Choroid plexus epithelial cell (primary cell): ENCODE results near the gene INO80E.

Experiments used
- DNase-seq: peaks from one replicate; pipeline ENCODE4 v3.0.0-alpha.2; 2010; ENCODE audit warnings: low read depth
- H3K4me3 ChIP-seq: 2 replicates; pipeline ENCODE4 v1.5.1; 2011; ENCODE audit warnings: low read depth, mild to moderate bottlenecking, control low read depth, low read length, moderate library complexity
- TF ChIP-seq, protein P1 (sequence below): conservative IDR thresholded peaks from 2 replicates; pipeline ENCODE4 v1.5.1; 2011; ENCODE audit warnings: low read depth, mild to moderate bottlenecking, control low read depth, inconsistent platforms, low read length, moderate library complexity

The INO80E gene

DNA sequence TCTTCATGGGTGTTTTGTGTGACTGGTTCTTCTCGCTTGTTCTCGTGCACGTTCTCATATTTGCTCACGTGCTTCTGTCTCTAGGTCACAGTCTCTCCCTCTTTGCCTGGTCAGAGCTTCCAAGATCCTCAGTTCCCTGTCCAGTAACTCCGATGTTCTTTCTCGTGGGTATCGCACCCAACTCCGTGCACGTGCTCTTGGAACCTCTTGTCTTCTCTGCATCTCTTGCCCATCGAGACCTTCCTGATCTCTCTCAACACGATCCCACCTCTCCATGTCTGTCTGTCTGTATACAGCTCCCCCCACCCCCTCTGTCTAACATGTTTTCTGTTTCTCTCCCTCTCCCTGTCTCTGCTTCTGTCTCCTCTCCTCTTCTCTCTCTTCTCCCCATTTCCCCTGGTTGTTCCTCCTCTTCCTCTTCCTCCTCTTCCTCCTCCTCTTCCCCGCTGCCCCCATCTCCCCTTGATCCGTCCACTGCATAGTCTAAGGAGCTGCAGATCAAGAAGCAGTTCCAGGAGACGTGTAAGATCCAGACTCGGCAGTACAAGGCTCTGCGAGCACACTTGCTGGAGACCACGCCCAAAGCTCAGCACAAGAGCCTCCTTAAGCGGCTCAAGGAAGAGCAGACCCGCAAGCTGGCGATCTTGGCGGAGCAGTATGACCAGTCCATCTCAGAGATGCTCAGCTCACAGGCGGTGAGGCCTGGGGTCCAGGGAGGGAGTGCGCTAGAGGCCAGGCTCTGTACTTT is 6.8 kb upstream of the INO80E start:
- H3K4me3 ChIP-seq, result no peak overlapping the region
- no peak for DNase-seq
- TF ChIP-seq, protein P1, sequence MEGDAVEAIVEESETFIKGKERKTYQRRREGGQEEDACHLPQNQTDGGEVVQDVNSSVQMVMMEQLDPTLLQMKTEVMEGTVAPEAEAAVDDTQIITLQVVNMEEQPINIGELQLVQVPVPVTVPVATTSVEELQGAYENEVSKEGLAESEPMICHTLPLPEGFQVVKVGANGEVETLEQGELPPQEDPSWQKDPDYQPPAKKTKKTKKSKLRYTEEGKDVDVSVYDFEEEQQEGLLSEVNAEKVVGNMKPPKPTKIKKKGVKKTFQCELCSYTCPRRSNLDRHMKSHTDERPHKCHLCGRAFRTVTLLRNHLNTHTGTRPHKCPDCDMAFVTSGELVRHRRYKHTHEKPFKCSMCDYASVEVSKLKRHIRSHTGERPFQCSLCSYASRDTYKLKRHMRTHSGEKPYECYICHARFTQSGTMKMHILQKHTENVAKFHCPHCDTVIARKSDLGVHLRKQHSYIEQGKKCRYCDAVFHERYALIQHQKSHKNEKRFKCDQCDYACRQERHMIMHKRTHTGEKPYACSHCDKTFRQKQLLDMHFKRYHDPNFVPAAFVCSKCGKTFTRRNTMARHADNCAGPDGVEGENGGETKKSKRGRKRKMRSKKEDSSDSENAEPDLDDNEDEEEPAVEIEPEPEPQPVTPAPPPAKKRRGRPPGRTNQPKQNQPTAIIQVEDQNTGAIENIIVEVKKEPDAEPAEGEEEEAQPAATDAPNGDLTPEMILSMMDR, result no peak

DNA sequence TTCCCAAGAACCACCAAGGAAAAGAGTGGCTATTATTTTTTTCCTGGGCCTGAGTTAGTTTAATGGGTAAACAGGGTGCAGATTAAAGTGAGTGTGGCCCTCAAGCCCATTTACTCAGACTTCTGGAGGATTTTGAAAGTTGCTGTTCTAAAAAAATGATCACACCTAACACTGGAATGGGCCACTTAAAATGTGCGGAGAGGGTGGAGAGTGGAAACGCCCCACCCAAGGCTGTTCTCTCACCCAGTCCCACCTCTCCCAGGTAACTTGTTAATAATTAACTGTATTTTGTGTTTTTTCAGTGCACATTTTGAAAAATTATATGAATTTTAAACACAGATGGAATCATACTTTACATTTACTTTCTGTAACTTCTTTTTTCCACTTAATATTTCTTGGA is 6.0 kb upstream of the INO80E start:
- DNase-seq, result no peak
- no peak overlapping the region for H3K4me3 ChIP-seq
- TF ChIP-seq, protein P1, result no peak

DNA sequence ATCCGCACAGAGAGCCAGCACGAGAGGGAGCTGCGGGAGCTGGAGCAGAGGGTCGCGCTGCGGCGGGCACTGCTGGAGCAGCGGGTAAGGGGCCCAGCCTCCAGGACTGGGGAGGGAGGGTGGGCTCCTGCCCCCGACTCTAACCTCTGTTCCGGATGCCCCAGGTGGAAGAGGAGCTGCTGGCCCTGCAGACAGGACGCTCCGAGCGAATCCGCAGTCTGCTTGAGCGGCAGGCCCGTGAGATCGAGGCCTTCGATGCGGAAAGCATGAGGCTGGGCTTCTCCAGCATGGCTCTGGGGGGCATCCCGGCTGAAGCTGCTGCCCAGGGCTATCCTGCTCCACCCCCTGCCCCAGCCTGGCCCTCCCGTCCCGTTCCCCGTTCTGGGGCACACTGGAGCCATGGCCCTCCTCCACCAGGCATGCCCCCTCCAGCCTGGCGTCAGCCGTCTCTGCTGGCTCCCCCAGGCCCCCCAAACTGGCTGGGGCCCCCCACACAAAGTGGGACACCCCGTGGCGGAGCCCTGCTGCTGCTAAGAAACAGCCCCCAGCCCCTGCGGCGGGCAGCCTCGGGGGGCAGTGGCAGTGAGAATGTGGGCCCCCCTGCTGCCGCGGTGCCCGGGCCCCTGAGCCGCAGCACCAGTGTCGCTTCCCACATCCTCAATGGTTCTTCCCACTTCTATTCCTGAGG is 5.0 kb upstream of the INO80E start:
- TF ChIP-seq, protein P1, result no peak
- H3K4me3 ChIP-seq, result no peak overlapping the region
- DNase-seq, result no peak

DNA sequence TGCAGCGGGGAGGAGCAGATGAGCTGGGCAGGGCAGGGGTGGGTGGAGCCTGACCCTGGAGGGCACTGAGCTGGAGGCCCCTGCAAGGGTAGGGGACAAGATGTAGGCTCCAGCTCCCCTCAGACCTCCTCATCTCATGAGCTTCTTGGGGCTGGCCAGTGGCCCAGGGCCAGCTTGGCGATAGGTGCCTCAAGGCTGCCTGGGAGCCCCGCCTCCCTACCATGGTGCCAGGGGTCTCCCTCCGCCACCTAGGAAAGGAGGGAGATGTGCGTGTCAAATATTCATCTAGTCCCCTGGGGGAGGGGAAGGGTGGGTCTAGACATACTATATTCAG is 4.5 kb upstream of the INO80E start:
- TF ChIP-seq, protein P1, result no peak
- DNase-seq, result no peak
- H3K4me3 ChIP-seq, result no peak overlapping the region

DNA sequence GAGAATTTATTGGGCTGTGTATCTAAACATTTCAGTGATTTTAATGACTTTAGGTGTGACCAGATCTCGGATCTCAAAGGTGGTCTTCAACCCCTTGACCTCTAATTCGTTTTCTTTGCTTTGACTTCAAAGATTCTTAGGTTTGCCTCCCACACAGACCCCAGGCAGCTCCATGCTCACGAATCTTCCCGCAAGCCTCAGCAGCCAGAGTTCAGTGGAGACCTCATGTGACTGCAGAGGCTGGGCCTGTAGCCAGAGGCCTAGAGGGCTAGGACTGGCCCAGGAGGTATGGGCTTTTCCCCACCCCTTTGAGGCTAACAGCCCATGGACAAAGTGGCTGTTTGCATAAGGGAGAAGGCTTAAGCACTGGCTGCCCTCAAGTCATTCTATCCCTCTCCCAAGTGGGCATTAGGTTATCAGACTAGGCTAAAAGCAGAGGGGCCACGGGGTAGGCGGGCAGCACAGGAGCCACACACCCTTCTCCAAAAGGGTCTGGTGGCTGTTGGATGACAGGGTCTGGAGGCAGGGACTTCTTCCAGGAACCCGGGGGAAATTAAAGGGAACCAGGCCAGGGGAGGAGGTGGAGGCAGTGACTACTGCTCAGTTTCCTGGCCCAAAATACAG is 3.6 kb upstream of the INO80E start:
- peak; percentile 93 for DNase-seq
- TF ChIP-seq, protein P1, result no peak
- H3K4me3 ChIP-seq, result no peak overlapping the region

DNA sequence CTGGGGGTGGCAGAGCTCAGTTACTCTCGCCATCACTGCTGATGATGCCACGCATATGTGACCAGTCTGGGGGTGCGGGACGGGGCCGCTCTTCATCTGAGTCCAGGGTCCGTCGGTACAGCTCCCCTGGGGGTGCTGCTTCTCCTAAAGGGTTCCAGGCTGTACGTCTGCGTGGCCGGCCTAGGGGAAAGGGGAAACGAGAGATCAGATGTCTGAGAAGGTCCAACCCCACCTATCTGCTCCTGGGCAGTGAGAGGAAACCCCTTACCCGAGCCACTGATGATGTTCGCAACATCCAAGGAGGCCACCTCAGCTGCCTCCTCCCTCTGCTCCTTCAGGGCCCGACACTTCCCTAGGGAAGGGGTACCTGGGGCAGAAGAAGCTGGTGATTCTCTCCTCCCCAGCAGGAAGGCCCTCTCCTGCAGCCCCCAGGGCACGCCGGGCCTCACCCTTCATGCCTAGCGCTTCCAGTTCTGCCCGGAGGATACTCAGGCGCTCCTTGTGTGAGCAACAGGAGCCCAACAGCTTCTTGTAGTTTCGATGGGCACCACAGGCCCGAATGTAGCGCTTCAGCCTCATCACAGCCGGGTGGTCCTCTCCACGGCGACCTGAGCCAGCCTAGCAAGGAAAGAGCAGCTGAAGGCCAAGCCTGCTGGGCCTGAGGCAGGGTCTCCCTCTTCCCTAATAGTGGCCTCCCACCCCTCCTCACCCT is 2.7 kb upstream of the INO80E start:
- no peak for DNase-seq
- no peak overlapping the region for H3K4me3 ChIP-seq
- TF ChIP-seq, protein P1, result no peak
